K562 (cell line): ENCODE data around the gene WFDC12. TPM values are rescaled to one million over a fixed set of nuclear protein-coding genes. Genes with fewer than 3 reads are reported as not detected.

ENCODE experiments used
- ATAC-seq: fragments of 200-7000 bp; cut with Tn5 transposase; 3 replicates; pipeline ENCODE4 v1.9.1; 2020; ENCODE audit warnings: moderate library complexity
- BruUV-seq: library from RNA; stranded (reverse); fragments of 400-500 nt; replicated peaks from 2 replicates; lab custom pipeline; 2021; lab: Mats Ljungman, UMichigan
- CTCF ChIA-PET: fragments of 300-600 bp; formaldehyde crosslinking; extraction: SDS; loops from one replicate; lab custom pipeline; 2021; ENCODE audit warnings: low intra/inter-chr PET ratio; lab: Yijun Ruan, JAX
- POLR2A ChIA-PET: fragments of 300-600, 350-650 bp; sonication (Branson Sonifier 250); formaldehyde crosslinking; extraction: SDS; loops from one replicate; lab custom pipeline; 2021; ENCODE audit warnings: antibody characterized with exemption, inconsistent platforms; lab: Yijun Ruan, JAX
- DNase-seq, 4 experiments: peaks; one replicate each; pipeline versions ENCODE4 v3.0.0 to v3.0.0-alpha.2; 2011 to 2018; ENCODE audit warnings: low spot score in 3 of 4, mixed read lengths in 3 of 4; ENCODE audit errors: extremely low read depth in 1 of 4
- FAIRE-seq: peaks from 2 replicates; lab custom pipeline; 2011; peaks lifted over from hg19 to GRCh38; lab: Jason Lieb, UNC
- H2AFZ ChIP-seq: 2 replicates; pipeline ENCODE4 v1.6.0; 2011; ENCODE audit warnings: low read depth, low read length, control low read depth, inconsistent platforms
- H3K27ac ChIP-seq: fragments of 200-600 bp; 3 replicates; pipeline ENCODE4 v1.8.0; 2011; ENCODE audit warnings: low read depth, mild to moderate bottlenecking, control low read depth, inconsistent platforms, low read length, moderate library complexity, mixed read lengths; ENCODE audit errors: extremely low read depth
- H3K27me3 ChIP-seq, 2 experiments: fragments of 300-600 bp in 1 of 2; 2 replicates in 1 of 2; 3 replicates in 1 of 2; pipeline versions ENCODE4 v1.6.0 to v1.8.0; 2011; ENCODE audit warnings: inconsistent platforms in 2 of 2, low read length in 2 of 2, mild to moderate bottlenecking in 1 of 2, mixed read lengths in 1 of 2, moderate library complexity in 1 of 2; ENCODE audit not compliant: control insufficient read depth in 2 of 2, insufficient read depth in 2 of 2
- H3K36me3 ChIP-seq: fragments of 300-600 bp; 3 replicates; pipeline ENCODE4 v1.8.0; 2011; ENCODE audit warnings: mild to moderate bottlenecking, low read length, inconsistent platforms; ENCODE audit not compliant: control insufficient read depth, insufficient read depth
- H3K4me1 ChIP-seq, 2 experiments: fragments of 200-600 bp in 1 of 2; replicated peaks in 1 of 2; 2 replicates in 1 of 2; 3 replicates in 1 of 2; pipeline versions ENCODE4 v1.5.1 to v1.8.0; 2011; ENCODE audit warnings: inconsistent platforms in 2 of 2, low read length in 2 of 2, mild to moderate bottlenecking in 1 of 2, mixed read lengths in 1 of 2, moderate library complexity in 1 of 2; ENCODE audit not compliant: control insufficient read depth in 2 of 2, insufficient read depth in 2 of 2
- H3K4me2 ChIP-seq: 2 replicates; pipeline ENCODE4 v1.6.1; 2011; ENCODE audit warnings: low read length, control low read depth, inconsistent platforms, mixed read lengths; ENCODE audit not compliant: insufficient read depth
- H3K4me3 ChIP-seq: fragments of 200-600 bp; sonication (generic), shearing (Covaris generic); 2 replicates; pipeline ENCODE4 v1.5.1; 2016; ENCODE audit warnings: control low read depth, inconsistent platforms
- H3K79me2 ChIP-seq: fragments of 200-600 bp; 3 replicates; pipeline ENCODE4 v1.8.0; 2011; ENCODE audit warnings: low read length, inconsistent platforms; ENCODE audit not compliant: control insufficient read depth, insufficient read depth
- H3K9ac ChIP-seq, 2 experiments: 2 replicates each; pipeline versions ENCODE4 v1.6.0 to v1.6.1; 2011; ENCODE audit warnings: low read depth in 2 of 2, low read length in 2 of 2, control low read depth in 1 of 2, inconsistent platforms in 1 of 2, mild to moderate bottlenecking in 1 of 2, mixed read lengths in 1 of 2; ENCODE audit not compliant: insufficient read depth in 1 of 2
- H3K9me1 ChIP-seq: one replicate; pipeline ENCODE4 v1.6.0; 2011; ENCODE audit warnings: inconsistent platforms, mild to moderate bottlenecking, low read length, moderate library complexity; ENCODE audit not compliant: control insufficient read depth, insufficient read depth
- H3K9me3 ChIP-seq: replicated peaks from 2 replicates; pipeline ENCODE4 v1.5.1; 2011; ENCODE audit warnings: low read depth, low read length, inconsistent platforms; ENCODE audit not compliant: control insufficient read depth, insufficient read depth
- H4K20me1 ChIP-seq: replicated peaks from 2 replicates; pipeline ENCODE4 v1.6.1; 2011; ENCODE audit warnings: low read length, inconsistent platforms, mixed read lengths; ENCODE audit not compliant: control insufficient read depth, insufficient read depth
- NR2C2 ChIP-seq, 2 experiments: fragments of 200-800 bp in 1 of 2; sonication (Bioruptor generic) in 1 of 2; sonication (generic) in 1 of 2; formaldehyde crosslinking in 1 of 2; IDR thresholded peaks; 2 replicates each; pipeline versions ENCODE4 v1.6.1 to v1.8.0; 2016 to 2022; ENCODE audit warnings: mild to moderate bottlenecking in 1 of 2, missing compliant biosample characterization in 1 of 2, missing genetic modification characterization in 1 of 2, missing genetic modification reagents in 1 of 2
- PHTF2 ChIP-seq: fragments of 250-450 bp; sonication (Bioruptor Pico); IDR thresholded peaks from 2 replicates; pipeline ENCODE4 v1.5.0; 2021; ENCODE audit warnings: mild to moderate bottlenecking
- RBM22 ChIP-seq: fragments of 200-400 bp; formaldehyde crosslinking; IDR thresholded peaks from 2 replicates; pipeline ENCODE4 v1.6.1; 2018; ENCODE audit warnings: low read length, low read depth; ENCODE audit not compliant: poor library complexity, severe bottlenecking
- RBM25 ChIP-seq: fragments of 200-400 bp; formaldehyde crosslinking; IDR thresholded peaks from 2 replicates; pipeline ENCODE4 v1.6.1; 2018; ENCODE audit warnings: low read length, low read depth, moderate library complexity; ENCODE audit not compliant: severe bottlenecking
- SRSF7 ChIP-seq: fragments of 200-400 bp; formaldehyde crosslinking; optimal IDR thresholded peaks from 2 replicates; pipeline ENCODE3; 2017; ENCODE audit warnings: mild to moderate bottlenecking, low read depth, low read length
- ZBTB1 ChIP-seq: sonication (generic); formaldehyde crosslinking; IDR thresholded peaks from 2 replicates; pipeline ENCODE4 v1.8.1; 2023; ENCODE audit warnings: missing genetic modification reagents, low read depth, mild to moderate bottlenecking, borderline replicate concordance
- WGBS: fragments of 100-300 bp; shearing (Covaris generic); methylation state at CpG from one replicate; pipeline ENCODE4 v1.1.6; 2016; ENCODE audit warnings: low coverage, mixed read lengths; ENCODE audit not compliant: insufficient coverage; ENCODE audit errors: missing lambda C conversion rate; 5-methylcytosine and 5-hydroxymethylcytosine counted together
- in situ Hi-C: fragments of 300-500 bp; cut with MboI; formaldehyde crosslinking; loops from 4 replicates; pipeline ENCODE4 v1.15.0; 2018; ENCODE audit warnings: inconsistent platforms, mixed read lengths
- intact Hi-C: fragments of 100-400 bp; cut with micrococcal nuclease; formaldehyde crosslinking; loops from 2 replicates; pipeline ENCODE4 v1.14.2; 2022
- polyA plus RNA-seq, 8 experiments: library from polyadenylated mRNA; depleted of rRNA in 4 of 8; stranded (reverse) in 5 of 8; unstranded in 3 of 8; fragments of >200 nt; fragmentation: Nextera tagmentation in 2 of 8; fragmentation: Illumina TruSeq in 1 of 8; extraction: Ambion mirVana in 2 of 8; extraction: Trizol in 1 of 8; gene quantifications; 2 replicates each; pipeline versions ENCODE4 v1.2.1 to v1.2.3, GENCODE V29; 2011 to 2014; ENCODE audit warnings: inconsistent platforms in 1 of 8, missing spikeins in 1 of 8
- total RNA-seq, 7 experiments: library from RNA; depleted of rRNA in 6 of 7; stranded (reverse); fragments of >200 nt in 6 of 7; fragmentation: Illumina TruSeq in 2 of 7; extraction: Trizol in 2 of 7; gene quantifications; 2 replicates each; pipeline versions ENCODE4 v1.2.1 to v1.2.3, GENCODE V29; 2011 to 2021; ENCODE audit warnings: low replicate concordance in 1 of 7
- TF ChIP-seq, protein P1 (sequence below): IDR thresholded peaks from 2 replicates; pipeline ENCODE4 v1.6.1; 2011; ENCODE audit warnings: borderline replicate concordance, low read depth, mild to moderate bottlenecking, moderate library complexity, low read length; ENCODE audit not compliant: insufficient read depth, poor library complexity, severe bottlenecking

WFDC12 gene
- total and polyA plus RNA-seq, 9 of the 15 experiments (the other 6 are each of a cell fraction or from before 2014, with no cell fraction given) = not detected

DNA sequence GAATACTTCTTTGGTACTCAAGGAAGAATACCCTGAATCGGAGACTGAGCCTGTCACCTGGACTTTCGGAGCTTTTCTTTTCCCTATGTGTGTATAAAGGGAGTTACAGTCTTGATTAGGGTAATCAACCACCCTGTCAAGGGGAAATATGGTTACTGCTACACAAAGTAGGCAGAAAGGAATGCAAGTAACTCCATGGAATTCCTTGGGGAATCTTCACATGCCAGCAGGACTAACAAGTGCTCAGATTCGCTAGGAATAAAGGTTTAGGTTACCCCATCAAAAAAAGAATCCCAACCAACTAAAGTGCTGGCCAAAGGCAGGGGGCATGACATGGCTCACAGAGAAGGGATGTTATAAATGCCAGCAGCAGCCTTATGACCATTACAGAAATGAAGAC is 33.8 kb downstream of the WFDC12 start:
- intact Hi-C loops (loop anchor here (10.0 kb wide), 1 partner anchor 176 kb away; the partner anchor contains the start of gene PABPC1L), in situ Hi-C loops (no loop called here)
- no peak overlapping the region for H3K27ac ChIP-seq
- CTCF ChIA-PET = no interaction called here
- H3K36me3 ChIP-seq = no peaks in the 10 kb centered on the region
- FAIRE-seq (no peak), DNase-seq (no peak), ATAC-seq (no peak)
- no peaks in the 10 kb centered on the region for H4K20me1 ChIP-seq
- H3K9me3 ChIP-seq = no peaks in the 10 kb centered on the region
- no peaks in the 10 kb centered on the region for H3K4me1 ChIP-seq
- H3K4me3 ChIP-seq = no peak overlapping the region
- TF ChIP-seq RBM25 = no peak
- TF ChIP-seq NR2C2 (CRISPR knock-in tag; IDR thresholded peaks at IDR 0.05) = no peak
- TF ChIP-seq NR2C2 (tag; IDR thresholded peaks at IDR 0.05) = no peak
- TF ChIP-seq ZBTB1 = no peak
- TF ChIP-seq PHTF2 (CRISPR knock-in tag) = no peak
- no peak for TF ChIP-seq SRSF7
- TF ChIP-seq, protein P1, sequence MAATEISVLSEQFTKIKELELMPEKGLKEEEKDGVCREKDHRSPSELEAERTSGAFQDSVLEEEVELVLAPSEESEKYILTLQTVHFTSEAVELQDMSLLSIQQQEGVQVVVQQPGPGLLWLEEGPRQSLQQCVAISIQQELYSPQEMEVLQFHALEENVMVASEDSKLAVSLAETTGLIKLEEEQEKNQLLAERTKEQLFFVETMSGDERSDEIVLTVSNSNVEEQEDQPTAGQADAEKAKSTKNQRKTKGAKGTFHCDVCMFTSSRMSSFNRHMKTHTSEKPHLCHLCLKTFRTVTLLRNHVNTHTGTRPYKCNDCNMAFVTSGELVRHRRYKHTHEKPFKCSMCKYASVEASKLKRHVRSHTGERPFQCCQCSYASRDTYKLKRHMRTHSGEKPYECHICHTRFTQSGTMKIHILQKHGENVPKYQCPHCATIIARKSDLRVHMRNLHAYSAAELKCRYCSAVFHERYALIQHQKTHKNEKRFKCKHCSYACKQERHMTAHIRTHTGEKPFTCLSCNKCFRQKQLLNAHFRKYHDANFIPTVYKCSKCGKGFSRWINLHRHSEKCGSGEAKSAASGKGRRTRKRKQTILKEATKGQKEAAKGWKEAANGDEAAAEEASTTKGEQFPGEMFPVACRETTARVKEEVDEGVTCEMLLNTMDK = no peak
- TF ChIP-seq RBM22 = no peak
- H3K9ac ChIP-seq = no peak overlapping the region
- H3K4me2 ChIP-seq = no peak overlapping the region
- H2AFZ ChIP-seq = no peak overlapping the region
- no TSS peak for BruUV-seq
- WGBS = 62% methylated on average over 3 of the region's 3 CpGs
- POLR2A ChIA-PET = no interaction called here
- no peaks in the 10 kb centered on the region for H3K27me3 ChIP-seq
- no peaks in the 10 kb centered on the region for H3K79me2 ChIP-seq
- no peaks in the 10 kb centered on the region for H3K9me1 ChIP-seq
